HL-60/S4 (cell line): Measurements from ENCODE around the gene PPP4C.

Experiments
- in situ Hi-C: fragments of 300-500 bp; cut with MboI; formaldehyde crosslinking; loops from 2 replicates; pipeline ENCODE4 v1.14.3; 2022; ENCODE audit warnings: low sequenced_read_pairs

The PPP4C gene

DNA sequence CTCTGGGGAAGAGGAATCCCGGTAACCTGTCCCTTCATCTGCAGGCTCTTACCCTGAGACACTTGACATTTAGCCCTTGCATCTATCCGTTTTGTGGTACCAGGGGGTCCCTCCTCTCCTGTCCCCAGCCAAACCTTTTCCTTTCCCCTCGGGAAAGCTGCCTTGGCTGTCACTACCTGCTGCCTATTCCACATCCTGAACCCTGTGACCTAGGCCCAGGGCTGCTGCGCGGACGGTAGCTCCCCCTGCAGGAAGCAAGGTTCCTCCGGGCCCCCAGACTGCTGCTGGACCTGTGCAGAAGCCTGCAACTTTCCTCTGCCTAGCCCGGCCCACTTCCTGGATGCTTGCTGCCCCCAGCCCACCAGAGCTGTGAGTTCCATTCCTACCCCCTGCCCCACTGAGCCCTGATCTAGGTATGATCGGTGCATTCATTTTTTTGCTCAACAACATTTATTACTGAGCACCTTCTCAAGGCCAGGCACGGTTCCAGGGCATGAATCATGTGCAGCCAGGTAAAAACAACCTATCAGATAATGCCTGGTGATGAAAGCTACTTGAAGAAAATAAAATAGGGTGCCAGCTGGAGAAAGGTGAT is 20.7 kb upstream of the PPP4C start:
- in situ Hi-C loops = no loop called here

DNA sequence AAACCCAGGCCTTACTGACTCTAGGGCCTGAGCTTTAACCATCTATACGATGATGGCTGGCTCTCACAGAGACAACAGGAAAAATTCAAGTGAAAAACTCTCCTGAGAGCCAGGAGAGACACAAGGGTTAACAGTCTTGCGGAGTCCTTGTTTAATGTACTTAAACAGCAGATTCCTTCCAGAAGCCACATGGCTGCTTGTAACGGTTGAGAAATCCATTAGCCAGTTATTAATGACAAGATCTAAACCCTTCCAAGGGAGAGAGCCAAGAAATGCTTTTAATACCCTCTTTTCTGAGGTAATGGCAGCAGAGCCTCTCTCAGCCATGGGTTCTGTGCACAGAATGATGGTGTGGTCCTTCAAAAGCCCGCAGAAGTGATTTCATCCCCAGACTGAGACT is 15.4 kb upstream of the PPP4C start:
- in situ Hi-C loops = no loop called here

DNA sequence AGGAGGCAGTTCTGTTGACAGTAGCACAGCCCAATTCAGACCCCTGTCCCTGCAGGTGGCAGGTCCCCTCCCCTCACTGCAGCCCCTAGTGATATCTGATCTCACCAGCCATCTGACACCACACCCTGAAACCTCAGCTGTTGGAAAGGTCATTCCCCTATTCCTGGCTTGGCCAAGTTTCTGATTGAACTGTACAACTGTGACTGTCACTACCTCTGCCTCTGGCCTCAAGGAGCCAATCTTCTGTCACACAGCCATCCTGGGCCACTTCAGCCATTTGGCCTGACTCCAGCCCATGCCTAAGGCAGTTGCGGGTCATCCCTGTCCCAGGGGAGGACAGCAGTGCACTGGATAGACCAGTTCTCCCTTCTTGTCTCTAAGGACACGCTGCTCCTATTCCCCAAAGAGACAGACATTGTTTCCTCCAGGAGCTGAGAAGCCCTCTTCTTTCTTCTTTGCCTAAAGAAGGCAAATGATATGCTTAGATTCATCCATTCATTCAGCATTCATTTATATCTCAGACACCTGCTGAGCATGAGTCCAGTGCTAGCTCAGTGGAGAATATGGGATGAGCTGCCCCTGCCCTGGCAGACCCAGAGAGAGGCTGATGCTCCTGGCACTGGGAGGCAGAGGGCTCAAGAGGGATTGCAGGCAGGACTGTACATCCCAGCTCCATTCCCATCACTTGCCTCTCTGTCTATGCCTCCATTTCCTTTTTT is 14.8 kb upstream of the PPP4C start:
- in situ Hi-C loops = no loop called here

DNA sequence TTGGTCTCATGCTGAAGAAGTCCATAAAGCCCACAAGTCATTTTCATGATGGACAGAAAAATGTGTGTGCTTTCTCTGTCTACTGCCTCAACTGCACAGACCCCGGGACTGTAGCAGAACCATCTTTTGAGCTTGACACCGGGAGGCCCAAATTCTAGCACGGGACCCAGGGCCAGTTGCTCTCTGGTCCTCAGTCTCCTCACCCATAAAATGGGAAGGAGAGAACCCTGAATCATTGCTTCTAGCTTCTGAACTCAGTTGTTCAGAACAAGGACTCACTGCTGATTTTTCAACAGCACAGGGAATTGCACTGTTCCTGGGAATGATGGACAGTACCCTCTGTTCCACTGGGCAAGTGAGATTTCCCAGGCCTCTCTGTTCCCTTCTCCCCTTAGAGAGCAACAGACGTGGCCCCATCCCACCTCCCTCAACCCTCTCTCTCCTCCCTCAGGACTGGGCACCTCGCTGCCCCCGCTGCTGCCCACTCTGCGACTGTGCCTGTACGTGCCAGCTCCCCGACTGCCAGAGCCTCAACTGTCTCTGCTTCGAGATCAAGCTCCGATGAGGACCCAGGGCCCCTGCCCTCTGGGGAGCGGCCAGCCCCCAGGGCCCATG is 12.4 kb upstream of the PPP4C start:
- in situ Hi-C loops = no loop called here

DNA sequence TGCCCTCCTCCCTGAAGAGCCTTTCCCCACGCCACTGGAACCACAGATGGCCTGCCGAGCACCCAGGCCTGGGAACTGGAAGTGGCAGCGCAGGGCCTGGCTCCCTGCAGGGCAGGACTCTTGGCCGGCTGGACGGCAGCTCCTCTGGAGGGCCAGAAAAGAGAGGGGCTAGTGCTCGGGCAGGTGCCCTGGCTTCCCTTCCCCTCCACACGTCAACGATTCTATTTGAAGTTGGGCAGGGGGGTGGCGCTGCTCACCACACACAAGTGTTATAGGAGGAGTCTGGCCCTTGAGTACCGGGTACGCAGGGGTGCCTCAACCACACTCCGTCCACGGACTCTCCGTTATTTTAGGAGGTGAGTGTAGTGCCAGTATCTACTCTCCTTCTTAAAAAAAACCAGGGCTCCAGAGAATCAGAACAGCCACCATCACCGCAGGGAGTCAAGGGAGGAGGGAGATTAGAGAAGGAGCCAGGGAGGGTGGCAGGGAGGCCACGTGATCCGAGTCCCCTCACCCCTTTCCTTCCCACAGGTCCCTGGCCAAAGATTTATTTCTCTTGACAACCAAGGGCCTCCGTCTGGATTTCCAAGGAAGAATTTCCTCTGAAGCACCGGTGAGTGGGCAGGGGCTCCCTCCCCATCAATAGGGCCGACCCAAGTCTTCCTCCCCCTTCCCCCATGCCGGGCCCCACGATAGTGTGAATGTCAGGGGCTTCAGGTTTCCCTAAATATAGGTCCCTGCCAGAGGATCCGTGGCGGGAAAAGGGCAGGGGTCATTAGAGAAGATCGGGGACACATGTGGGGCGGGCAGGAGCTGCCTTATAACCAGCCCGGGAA is 11.7 kb upstream of the PPP4C start:
- in situ Hi-C loops = no loop called here

DNA sequence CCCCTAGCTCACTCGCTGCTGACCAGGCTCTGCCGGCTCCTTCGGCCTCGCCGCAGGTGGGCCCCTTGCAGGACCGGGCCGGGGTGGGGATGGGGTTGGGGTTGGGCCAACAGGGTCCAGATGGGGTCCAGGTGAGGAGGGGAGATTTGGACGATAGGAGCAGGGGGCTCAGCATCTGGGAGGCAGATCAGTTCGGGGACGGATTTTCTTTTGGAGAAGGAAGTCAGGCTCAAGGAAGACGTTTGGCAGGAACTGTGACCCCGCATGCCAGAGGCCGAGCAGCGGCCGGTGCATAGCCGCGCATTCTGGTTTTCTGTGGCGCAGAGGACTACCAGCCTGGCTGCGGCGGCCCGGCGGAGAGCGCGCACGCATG is 11.1 kb upstream of the PPP4C start:
- in situ Hi-C loops = no loop called here

DNA sequence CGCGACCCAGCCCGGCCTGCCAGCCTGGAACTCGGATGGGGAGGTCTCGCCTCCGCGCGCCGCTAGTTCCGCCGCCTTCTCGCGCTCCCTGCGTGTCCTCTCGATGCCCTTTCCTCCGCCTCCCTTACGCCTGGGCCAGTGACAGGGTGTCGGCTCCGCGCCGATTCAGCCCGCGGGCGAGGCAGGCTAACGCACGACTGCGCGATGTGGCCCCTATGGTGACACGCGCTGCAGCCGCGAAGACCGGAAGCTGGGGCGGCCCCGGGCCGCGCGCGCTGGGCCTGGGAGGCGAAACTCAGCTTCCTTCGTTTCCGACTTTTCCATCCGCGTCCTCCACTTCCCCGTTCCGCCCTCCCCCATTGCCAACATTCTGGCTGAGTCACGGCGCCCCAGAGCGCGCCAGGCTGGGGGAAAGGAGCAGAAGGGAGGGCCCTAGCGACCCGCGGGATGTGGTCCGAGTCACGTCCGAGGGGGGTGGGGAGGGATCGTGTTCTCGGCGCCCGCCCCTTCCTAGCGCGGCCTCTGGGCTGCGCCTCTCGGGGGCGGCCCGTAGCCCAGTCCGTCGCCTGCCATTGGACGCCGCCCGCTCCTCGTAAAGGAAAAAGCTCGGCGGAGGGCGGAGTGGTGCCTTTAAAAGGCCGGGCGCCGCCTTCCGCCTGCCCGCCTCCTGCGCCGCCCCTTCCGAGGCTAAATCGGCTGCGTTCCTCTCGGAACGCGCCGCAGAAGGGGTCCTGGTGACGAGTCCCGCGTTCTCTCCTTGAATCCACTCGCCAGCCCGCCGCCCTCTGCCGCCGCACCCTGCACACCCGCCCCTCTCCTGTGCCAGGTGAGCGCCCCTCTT is 10.5 kb upstream of the PPP4C start, which contains the start of gene ALDOA:
Gene ALDOA (plus strand): TSS at position 659 of the 841 bp plus-strand sequence. CDS start 1,138 bp downstream, outside the sequence.
- in situ Hi-C loops = no loop called here

DNA sequence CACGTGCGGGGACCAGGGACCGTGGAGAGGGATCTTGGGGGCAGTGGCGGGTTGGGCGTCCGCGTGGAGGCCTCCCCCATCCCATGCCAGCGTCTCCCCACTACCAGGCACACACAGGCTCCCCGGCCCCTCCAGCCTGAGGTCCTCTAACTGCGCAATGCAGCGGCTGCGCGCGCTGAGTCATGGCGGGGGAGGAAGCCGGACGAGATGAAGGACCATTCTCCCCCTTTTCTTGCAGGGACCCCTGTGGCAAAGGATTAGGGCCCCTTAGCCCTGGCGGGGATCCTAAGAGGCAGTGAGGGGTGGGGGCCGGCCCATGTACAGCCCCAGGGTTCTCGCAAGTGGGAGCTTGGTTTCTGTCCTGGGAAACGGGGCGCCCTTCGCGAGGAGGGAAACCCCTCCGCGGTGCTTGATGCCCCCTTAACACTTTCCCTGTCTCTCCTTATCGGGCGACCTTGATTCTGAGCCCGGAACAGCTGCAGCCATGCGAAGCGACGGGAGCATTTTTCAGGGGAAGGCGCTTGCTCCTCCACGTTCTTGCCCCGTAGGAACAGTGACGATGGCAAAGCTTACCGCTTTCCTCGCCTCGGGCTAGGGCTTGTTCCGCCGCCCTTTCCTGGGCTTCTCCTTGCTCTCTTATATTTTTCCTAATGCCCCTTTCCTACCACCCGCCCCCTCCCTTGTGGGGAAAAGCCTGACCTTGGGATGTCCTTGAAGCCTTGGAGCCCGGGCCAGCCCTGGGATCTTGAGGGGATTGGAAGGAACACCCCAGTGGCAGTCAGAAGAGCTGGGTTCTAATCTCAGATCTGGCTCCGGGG is 9.6 kb upstream of the PPP4C start:
- in situ Hi-C loops = no loop called here

DNA sequence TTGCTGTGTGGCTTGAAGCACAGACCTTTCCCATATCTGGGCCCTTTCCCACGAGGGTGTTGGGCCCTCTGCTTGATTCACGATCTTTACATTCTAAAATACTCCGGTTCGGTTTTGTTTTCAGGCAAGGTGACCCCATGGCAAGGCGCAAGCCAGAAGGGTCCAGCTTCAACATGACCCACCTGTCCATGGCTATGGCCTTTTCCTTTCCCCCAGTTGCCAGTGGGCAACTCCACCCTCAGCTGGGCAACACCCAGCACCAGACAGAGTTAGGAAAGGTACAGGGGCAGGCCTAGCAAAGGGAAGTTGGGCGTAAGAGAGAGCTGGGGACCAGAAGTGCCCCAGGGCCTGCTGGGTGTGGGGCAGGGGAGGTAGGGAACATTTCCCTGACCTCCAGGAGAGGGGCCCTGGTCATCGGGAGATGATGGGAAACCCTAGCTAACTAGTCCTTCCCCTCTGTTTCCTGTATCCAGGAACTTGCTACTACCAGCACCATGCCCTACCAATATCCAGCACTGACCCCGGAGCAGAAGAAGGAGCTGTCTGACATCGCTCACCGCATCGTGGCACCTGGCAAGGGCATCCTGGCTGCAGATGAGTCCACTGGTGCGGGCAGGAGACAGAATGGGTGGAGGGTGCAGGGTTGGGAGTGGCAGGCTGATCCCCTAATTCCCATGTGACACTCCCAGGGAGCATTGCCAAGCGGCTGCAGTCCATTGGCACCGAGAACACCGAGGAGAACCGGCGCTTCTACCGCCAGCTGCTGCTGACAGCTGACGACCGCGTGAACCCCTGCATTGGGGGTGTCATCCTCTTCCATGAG is 8.8 kb upstream of the PPP4C start:
- in situ Hi-C loops = no loop called here

DNA sequence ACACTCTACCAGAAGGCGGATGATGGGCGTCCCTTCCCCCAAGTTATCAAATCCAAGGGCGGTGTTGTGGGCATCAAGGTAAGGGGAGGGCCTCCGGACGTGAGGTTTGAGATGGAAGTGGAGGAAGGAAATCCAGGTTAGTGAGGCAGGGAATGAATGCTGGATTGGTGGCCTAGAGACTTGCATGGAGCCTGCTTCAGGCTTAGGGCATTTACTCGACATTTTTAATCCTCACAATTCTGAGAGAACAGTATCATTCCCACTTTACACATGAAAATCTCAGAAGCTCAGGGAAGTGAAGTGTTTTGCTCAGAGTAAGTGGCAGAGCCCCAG is 8.2 kb upstream of the PPP4C start:
- in situ Hi-C loops = no loop called here

DNA sequence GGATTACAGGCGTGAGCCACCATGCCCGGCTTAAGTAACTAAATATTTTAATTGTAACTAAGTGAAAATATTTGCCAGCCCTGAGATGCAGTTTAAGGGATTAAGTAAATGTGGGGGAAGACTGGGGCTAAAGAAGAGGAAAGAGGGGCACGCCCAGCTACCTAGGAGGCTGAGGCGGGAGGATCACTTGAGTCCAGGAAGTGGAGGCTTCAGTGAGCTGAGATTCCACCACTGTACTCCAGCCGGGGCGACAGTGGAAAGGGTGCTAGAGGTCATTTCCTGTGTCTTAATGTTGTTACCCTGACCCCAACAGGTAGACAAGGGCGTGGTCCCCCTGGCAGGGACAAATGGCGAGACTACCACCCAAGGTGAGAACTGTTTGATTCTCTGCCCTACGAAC is 7.5 kb upstream of the PPP4C start:
- in situ Hi-C loops = no loop called here

DNA sequence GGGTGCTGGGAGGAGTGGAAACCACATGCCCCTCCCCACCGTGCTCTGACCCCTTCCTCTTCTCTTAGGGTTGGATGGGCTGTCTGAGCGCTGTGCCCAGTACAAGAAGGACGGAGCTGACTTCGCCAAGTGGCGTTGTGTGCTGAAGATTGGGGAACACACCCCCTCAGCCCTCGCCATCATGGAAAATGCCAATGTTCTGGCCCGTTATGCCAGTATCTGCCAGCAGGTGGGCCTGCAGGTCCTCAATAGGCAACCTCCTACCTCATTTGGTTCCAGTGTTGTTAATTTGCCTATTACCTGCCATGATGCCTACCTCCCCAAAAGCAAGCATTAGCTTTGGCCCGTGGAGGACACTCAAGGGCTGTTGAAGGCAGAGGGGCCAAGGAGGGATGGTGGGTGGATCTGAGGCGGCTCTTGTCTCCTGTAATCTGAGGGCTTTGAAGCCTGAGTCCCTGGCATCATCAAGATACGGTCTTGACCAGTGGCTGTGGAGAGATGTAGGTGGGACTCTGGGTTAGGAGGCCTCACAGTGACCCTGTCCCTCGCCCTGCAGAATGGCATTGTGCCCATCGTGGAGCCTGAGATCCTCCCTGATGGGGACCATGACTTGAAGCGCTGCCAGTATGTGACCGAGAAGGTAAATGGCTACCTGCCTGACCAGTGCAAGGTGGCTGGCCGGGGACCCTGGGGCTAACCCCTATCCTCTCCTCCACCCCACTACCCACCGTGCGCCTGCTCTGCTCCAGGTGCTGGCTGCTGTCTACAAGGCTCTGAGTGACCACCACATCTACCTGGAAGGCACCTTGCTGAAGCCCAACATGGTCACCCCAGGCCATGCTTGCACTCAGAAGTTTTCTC is 6.8 kb upstream of the PPP4C start:
- in situ Hi-C loops = no loop called here

DNA sequence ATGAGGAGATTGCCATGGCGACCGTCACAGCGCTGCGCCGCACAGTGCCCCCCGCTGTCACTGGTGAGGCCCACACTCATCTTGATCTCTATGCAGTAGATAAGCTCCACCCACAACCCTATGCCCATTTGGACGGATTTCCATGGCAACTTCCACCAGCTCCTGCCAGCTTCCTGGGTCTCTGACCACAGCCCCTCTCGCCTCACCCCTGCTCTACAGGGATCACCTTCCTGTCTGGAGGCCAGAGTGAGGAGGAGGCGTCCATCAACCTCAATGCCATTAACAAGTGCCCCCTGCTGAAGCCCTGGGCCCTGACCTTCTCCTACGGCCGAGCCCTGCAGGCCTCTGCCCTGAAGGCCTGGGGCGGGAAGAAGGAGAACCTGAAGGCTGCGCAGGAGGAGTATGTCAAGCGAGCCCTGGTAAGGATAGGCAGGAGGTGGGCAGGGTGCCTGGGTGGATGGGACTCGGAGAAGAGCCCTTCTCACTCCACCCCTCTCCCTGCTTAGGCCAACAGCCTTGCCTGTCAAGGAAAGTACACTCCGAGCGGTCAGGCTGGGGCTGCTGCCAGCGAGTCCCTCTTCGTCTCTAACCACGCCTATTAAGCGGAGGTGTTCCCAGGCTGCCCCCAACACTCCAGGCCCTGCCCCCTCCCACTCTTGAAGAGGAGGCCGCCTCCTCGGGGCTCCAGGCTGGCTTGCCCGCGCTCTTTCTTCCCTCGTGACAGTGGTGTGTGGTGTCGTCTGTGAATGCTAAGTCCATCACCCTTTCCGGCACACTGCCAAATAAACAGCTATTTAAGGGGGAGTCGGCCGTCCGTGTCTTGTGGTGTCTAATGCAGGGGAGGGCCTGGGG is 6.0 kb upstream of the PPP4C start:
- in situ Hi-C loops = no loop called here

DNA sequence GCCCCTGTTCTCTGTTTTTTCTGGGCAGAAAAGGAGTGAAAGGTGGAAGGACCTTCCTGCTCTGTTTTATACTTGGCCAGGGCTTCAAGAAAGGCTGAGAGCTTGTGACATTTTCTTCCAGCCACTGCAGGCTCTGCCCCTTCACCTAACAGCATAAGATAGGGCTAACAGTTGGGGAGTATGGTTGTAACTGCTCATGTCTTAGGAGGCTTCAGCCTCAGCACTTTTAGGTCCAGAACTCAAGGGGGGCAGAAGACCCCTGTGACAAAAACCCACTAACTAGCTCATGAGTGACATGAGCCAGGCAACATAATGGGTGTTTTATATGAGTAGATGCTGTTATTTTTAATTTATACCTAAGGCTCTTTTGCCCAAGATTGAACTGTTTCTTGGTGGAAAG is 5.3 kb upstream of the PPP4C start:
- in situ Hi-C loops = no loop called here

DNA sequence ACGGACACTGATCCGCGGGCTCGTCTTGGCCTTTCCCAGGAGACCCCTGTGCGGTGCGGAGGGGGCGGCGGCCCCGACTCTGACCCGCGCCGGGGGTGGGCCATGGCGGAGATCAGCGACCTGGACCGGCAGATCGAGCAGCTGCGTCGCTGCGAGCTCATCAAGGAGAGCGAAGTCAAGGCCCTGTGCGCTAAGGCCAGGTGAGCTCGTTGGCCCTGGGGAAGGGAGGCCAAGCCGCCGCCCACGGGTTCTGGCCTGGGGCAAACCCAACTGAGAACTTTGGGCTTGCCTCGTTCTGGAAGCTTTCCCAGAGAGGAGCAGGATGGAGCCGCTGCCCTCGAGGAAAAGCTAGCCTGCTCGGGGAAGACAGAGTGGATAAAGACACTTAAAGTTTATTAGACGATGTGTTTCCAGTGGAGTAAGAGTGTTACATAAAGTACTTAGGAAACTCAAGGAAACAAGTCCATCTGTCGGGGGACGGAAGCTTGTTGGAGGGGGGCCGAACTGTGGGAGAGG is 540 bp downstream of the PPP4C start:
- in situ Hi-C loops = no loop called here

DNA sequence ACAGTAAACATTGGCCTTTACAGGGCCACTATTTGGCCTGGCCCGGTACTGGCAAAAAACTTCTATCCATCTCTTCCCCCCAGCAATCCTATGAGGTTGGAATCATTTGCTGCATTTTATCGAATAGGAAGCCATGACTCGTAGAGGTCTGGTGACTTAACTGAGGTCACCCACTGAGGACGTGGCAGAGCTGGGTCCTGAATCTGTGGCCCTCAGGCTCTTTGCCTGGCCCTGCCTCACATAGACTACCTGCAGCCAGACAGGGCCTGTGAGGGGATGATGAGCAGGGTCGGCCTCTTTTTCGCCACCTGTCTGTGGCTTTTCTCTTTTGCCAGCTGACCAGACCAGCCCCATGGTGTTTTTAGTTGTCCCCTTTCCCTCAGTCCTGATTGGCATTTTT is 1.9 kb downstream of the PPP4C start:
- in situ Hi-C loops = no loop called here

DNA sequence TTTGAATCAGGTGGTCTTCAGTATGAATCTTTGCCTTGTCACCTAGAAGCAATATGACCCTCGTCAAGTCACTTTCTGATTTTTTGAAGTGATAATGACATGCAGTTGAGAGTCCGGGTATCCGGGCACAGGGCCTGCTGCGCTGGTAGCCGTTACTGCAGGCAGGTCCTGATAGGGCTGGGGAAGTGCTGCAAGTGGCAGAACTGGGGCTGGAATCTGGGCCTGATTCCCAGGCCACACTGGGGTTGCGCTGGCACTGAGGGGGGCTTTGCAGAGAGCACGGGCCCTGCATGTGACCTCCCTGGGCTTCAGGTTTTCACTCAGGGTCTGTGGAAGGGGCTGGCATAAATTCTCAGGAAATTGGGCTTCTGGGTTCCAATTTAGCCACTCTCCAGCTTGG is 3.0 kb downstream of the PPP4C start:
- in situ Hi-C loops = no loop called here
